GM13977 (cell line): ENCODE measurements around the gene DNALI1.
"Not testable (repeated sequence)": the region's sequence is repeated elsewhere in the genome, so short reads cannot be mapped to it uniquely, and the experiment has no call there.

Source experiments
- DNase-seq: peaks from one replicate; pipeline ENCODE4 v3.0.0; 2012; ENCODE audit warnings: low spot score
- CTCF ChIP-seq: IDR thresholded peaks from 2 replicates; pipeline ENCODE4 v1.5.1; 2012; ENCODE audit warnings: mild to moderate bottlenecking, control low read depth; ENCODE audit not compliant: insufficient read depth; ENCODE audit errors: extremely low read depth, missing control alignments
- in situ Hi-C: fragments of 300-500 bp; cut with MboI; formaldehyde crosslinking; loops from one replicate; pipeline ENCODE4 v1.12.0; 2022; ENCODE audit warnings: low sequenced_read_pairs, low pct_unique_long_range_greater_than_20kb, mixed read lengths, inconsistent platforms; ENCODE audit not compliant: unreplicated experiment

DNALI1 gene

GRCh38 chr1:37567023-37567422, 10.3 kb downstream of the DNALI1 start:
- TF ChIP-seq CTCF, result no peak
- in situ Hi-C loops, result loop anchor here (25.0 kb wide), 1 partner anchor 295 kb away; the partner anchor contains the start of gene MTF1
- no peak for DNase-seq

DNA sequence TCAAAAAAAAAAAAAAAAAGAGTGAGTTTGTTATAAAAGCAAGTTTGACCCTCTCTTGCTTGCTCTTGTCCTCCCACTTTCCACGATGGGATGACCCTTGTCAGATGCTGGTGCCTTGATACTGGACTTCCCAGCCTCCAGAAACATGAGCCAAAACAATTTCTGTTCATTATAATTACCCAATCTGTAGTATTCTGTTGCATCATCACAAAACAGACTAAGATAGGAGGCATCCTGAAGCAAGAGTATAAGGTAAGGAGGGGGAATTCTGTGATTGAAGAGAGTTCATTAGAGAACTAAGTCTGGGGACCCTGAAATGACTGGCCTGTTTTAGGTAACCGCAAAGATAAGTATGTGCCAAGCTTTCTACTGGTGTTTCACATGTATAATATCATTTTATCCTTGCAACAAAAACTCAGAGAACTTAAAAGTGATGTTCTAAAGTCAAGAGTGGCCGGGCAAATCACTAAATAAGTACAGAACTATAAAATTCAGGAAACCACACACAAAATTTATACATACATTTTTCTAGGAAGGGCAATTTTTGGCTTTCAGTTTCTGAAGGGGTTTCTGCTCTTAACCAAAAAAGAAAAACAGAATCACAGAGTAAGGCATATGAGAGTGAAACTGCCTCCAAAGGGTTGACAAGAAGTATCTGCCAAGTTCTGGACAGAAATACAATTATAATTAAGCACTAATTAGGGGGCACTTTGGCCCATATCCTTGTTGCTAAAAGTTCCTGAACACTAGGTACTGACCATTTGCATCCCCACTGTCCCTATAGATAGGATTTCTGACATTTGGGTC, 14.0 kb downstream of the DNALI1 start:
- in situ Hi-C loops, result loop anchor here (25.0 kb wide), 1 partner anchor 292 kb away; the partner anchor contains the start of gene MTF1
- no peak for DNase-seq
- TF ChIP-seq CTCF, result no peak

DNA sequence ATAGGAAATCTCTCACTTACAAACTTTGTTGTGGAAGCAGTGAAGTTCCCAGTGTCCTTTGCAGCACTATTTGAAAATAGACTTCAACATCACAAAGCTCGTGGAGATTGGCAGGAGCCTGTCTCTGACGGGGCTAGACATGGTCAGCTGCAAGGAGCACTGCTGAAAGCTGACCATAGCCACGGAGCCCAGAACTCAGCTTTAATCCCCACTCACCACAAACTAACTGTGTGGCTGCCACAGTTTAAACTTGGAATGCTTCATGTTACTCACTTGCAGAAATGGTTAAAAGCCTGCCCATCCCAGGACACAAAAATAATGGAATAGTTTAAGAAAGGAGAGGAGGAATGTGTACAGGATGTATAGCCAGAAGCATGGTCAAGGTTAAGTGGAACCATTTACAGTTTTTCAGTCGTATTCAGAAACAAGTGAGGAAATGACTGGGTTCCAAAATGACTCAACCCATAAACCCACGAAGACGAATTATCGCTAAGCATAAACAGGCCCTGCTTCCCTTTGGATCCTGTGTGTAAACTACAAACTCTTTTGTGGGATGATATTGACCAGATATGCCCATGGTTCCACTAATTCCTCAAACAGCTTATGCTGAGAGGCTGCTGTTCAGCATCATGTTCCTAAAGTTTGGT, 18.2 kb downstream of the DNALI1 start:
- TF ChIP-seq CTCF, result no peak
- in situ Hi-C loops, result loop anchor here (25.0 kb wide), 1 partner anchor 287 kb away; the partner anchor contains the start of gene MTF1
- DNase-seq, result peak; percentile 21

DNA sequence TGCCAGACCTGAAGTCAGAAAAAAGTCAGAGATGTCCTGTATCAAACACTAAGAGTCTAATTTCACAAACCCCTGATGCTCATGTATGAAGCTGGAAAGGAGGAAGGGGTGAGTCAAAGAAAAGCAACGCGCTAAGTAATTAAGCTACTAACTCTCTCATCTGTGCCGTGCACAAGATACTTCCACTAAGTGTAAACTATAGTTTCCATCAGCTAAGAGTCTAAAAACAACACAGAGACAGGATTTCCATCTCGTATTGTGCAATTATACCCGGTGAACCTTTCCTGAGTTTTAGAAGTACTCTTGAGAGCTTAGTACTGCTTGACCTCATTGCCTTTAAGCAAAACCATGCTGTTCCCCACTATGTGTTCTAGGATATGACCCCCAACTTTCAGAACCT, 19.0 kb downstream of the DNALI1 start:
- in situ Hi-C loops, result no loop called here
- DNase-seq, result no peak
- TF ChIP-seq CTCF, result no peak

DNA sequence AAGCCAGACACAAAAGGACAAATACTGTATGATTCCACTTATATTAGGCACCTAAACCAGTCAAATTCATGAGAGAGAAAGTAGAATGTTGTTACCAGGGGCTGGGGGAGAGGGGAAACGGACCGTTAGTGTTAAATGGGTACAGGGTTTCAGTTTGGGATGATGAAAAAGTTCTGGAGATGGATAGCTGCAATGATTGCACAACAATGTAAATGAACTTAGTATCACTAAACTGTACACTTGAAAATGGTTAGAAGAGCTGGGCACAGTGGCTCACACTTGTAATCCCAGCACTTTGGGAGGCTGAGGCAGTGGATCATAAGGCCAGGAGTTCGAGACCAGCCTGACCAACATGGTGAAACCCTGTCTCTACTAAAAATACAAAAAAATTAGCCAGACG, 27.8 kb downstream of the DNALI1 start:
- in situ Hi-C loops, DNase-seq: not testable (repeated sequence)

DNA sequence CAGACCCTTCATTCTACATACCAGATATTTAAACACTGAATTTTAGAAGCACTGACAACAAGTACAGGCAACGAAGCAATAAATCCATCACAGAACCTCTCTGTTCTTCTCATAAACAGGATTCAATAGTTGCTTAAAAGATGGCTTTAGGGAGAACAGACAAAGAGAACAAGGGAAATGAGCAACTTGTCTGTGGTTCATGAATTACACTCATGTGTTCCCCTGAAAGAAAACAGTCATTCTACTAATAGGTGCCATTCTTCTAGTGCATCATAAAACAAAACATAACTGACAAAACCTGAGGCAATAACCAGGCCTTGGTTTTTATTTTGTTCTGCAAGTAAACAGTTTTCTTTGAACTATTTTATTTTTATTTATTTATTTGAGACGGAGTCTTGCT, 32.2 kb downstream of the DNALI1 start:
- TF ChIP-seq CTCF, result no peak
- DNase-seq, result no peak
- in situ Hi-C loops, result no loop called here

DNA sequence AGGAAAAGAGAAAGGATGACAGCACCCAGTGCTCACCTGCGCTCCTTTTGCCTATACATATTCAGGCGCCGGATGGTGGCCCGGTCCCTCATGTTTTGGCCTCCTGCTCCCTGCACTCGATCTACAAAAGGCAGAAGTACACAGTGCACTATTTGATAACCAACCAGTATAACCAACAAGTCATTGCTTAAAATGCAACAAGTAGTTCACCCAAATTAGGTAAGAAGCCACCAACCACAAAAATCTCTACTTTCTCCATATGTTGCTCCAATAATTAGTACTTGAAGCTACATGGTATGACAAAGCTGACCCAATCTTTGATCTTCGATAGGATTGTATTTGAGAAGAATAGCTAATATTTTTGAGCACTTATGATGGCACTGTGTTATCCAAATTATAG, 37.0 kb downstream of the DNALI1 start:
- TF ChIP-seq CTCF, result no peak
- DNase-seq, result no peak
- in situ Hi-C loops, result no loop called here
